NCI-H510A (cell line): ENCODE results near the gene C19orf38.
A peak's percentile ranks its signal among the peaks of the same experiment; 100 is the strongest.
"Not testable (repeated sequence)": the region's sequence is repeated elsewhere in the genome, so short reads cannot be mapped to it uniquely, and the experiment has no call there.

Experiments
- DNase-seq: peaks from one replicate; lab custom pipeline; 2025; lab: John Stamatoyannopoulos, UW

The C19orf38 gene

DNA sequence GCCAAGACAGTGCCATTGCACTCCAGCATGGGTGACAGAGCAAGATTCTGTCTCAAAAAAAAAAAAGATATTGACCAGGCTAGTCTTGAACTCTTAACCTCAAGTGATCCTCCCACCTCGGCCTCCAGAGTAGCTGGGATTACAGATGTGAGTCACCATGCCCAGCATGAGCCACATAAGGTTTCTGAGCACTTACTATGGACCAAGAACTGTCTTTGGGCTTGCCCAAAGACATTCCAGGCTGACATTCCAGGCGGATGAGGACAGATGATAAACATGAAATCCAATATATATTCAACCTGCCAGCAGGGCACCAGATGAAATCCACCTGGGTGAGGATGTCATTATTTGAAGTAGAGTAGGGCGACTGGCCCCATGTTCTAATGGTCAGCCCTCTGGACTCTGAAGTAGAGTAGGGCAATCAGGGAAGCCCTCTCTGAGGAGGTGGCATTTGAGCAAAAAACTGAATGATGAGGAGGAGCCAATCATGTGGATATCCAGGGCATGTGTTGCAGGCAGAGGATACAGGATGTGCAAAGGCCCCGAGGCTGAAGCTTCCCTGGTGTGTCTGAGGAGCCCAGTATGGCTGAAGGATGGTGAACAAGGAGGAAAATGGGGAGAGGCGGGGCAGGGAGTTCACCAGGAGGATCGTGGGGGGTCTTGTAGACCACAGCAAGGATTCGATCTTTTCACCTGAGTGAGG, 4.0 kb downstream of the C19orf38 start:
- no peak for DNase-seq

DNA sequence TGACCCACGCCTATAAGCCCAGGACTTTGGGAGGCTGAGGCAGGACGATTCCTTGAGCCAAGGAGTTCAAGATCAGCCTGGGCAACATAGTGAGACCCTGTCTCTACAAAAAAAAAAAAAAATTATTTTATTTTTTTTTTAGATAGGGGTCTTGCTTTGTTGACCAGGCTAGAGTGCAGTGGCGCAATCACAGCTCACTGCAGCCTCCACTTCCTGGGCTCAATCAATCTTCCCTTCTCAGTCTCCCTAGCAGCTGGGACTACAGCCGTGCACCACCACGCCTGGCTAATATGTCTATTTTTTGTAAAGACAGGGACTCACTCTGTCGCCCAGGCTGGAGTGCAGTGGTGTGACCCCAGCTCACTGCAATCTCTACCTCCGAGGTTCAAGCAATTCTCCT, 4.7 kb downstream of the C19orf38 start:
- no peak for DNase-seq

DNA sequence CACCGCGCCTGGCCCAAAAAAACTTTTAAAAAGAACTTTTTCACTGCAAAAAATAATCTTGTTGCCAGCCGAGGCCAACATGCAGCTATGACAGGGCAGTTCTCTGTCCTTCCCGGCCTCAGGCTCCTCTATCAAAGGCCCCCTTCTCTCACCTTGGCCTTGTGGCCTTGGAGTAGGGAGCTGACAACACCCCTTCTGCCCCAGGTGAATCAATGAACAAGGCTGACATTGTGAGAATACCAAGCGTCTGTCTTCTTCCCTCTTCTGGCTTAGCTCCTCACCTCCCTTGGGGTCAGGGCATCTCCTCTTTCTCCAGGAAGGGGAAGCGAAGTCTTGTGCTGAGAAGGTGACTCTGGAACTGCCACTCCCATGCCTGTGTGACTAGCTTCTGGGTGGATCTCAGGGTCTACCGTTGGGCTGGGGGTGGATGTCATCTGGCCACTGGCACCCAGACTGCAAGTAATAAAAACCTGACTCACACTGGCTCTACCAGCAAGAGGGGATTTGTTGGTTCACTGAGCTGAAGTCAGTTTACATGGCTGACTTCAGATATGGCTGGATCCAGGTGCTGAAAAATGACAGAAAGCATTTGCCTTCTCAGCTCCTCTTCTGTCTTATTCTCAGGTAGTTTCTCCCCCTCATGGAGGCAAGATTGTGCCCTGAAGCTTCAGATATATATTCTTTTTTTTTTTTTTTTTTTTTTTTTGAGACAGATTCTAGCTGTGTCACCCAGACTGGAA, 6.3 kb downstream of the C19orf38 start:
- no peak for DNase-seq

DNA sequence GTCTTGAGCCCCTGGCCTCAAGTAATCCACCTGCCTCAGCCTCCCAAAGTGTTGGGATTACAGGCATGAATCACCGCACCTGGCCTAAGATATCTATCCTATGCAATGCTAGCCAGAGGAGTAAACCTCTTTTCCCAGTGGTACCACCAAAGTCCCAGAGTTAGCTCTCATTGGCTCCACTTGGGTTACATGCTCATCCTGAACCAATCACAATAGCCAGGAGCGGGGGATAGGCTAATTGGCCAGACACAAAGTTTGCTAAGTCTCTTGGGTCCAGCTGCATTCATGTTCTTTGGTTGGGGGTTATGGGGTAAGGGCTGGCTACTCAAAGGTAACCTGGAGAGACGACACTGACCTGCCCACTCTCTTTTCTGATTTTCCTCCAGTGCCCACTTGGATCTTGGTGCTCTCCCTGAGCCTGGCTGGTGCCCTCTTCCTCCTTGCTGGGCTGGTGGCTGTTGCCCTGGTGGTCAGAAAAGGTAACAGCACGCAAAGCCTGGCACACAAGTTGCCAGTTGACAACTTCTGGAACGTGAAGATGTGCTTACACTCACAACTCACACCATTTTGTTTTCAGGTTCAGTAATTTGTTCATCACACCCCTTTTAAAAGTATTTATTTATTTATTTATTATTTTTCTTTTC, 7.8 kb downstream of the C19orf38 start:
- no peak for DNase-seq

DNA sequence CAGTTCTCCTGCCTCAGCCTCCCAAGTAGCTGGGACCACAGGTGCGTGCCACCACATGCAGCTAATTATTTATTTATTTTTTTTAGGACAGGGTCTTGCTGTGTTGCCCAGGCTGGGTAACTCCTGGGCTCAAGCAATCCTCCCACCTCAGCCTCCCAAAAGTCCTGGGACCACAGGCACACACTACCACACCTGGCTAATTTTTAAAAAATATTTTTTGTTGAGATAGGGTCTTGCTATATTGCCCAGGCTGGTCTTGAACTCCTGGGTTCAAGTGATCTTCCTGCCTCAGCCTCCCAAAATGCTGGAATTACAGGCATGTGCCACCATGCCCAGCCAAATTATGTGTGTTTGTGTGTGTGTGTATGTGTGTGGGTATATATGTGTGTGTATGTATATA, 8.7 kb downstream of the C19orf38 start:
- not testable (repeated sequence) for DNase-seq

DNA sequence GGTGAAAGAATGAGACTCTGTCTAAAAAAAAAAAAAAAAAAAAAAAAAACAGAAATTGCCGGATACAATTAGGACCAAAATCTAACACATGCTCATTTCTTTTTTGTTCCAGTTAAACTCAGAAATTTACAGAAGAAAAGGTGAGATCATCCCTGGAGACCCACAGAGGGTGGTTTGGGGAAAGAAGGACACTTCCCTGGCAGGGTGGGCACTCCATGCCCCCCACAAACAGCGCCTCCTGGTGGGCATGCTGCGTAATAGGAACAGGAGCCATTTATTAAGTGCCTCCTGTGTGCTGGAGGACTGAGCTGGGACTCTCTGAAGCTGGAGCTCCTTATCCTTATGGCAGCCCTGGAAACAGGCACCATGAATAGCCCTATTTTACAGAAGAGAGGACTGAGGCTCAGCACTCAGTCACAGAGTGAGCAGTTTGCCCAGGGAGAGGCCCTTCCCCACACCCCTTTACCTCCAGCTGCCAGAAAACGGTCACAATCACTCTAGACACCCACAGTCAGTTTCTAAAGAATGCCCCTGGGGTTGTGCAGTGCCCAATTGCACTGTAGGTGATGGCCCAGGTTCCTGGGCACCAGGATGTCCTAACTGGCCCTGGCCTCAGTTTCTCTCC, 10.1 kb downstream of the C19orf38 start:
- DNase-seq: no peak

DNA sequence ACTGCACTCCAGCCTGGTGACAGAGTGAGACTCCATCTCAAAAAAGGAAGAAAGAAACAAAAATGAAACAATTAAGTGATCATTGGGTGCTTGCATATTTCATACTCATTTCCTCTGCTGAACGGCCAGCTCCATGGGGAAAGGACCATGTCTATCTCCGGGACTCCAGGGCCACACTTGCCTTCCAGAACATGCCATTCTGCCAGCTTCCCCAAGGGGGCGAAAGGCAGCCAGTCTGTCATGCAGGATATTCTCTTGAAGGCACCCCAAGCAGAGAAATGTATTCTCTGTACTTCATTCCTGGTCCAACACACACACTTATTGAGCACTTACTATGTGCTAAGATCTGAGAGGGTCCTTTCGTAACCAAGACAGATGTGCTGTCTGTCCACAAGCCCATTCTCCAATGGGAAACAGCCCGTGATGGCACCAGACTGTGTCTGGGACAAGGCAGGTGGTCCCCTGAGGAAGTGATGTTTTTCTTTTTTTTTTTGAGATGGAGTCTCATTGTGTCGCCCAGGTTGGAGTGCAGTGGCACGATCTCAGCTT, 13.0 kb downstream of the C19orf38 start:
- no peak for DNase-seq

DNA sequence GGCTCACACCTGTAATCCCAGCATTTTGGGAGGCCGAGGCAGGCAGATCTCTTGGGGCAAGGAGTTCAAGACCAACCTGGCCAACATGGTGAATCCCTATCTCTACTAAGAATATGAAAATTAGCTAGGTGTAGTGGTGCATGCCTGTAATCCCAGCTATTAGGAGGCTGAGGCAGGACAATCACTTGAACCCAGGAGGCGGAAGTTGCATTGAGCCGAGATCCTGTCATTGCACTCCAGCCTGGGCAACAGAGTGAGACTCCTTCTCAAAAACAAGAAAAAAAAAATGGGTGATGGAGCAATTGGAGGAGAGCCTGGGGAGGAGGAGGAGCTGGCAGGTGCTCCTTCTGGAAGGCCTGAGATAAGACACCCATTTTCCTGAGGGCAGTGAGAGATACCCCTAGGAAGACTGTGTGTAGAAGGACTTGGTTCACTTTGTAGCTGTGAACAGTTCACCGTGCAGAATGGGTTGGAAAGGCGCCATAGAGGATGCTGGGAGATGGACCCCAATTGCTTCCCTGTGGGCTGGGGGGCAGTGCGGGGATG, 14.4 kb downstream of the C19orf38 start:
- no peak for DNase-seq

DNA sequence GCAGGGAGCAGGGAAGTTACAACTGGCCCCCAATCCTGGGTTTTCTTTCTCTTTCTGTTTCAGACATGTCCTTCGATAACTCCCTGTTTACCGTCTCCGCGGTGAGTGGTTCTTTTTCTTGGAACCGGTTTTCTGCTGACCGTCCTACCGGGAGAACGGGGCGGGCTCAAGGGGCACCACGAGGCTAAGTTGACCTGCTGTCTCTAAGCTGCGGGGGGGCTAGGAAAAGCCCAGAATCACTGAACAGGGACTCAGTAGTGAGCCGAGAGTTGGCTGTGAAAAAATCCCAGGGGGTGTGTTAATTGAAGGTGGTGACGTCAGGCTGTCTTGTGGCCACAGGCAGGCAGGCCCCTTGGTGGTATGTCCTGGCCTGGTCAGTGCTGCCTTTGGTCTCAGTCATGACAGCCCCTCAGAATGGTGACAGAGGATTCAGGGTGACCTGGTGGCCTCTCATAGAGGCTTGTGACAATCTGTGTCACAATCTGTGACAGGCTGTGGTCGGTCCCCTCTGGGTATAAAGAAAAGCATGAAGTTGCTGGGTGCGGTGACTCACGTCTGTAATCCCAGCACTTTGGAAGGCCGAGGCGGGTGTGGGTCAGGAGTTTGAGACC, 15.0 kb downstream of the C19orf38 start:
- DNase-seq: no peak

DNA sequence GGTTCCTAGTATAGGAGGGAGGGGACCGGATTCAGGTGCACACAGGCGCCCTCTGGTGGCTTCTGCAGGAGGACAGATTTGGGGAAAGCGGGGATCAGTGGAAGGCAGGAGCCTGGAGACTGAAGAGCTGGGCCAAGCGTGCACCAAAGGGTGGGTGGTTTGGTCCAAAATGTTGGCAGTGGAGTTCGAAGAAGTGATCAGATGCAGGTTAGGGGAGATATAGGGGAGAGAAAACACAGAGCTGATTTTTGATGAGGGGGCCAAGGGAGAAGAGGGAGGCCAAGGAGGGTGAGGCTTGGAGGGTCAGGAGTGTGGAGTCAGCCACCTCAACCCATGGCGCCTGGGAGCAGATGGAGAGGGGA, 16.3 kb downstream of the C19orf38 start:
- peak; percentile 48 for DNase-seq

DNA sequence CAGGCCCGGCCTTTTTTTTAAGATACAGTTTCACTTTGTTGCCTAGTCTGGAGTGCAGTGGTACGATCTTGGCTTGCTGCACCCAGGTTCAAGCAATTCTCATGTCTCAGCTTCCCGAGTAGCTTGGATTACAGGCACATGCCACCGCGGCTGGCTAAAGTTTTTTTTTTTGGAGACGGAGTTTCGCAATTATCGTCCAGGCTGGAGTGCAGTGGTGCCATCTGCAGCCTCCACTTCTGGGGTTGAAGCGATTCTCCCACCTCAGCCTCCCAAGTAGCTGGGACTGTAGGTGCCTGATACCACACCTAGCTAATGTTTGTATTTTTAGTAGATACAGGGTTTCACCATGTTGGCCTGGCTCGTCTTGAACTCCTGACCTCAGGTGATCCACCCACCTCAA, 18.3 kb downstream of the C19orf38 start:
- DNase-seq: no peak

DNA sequence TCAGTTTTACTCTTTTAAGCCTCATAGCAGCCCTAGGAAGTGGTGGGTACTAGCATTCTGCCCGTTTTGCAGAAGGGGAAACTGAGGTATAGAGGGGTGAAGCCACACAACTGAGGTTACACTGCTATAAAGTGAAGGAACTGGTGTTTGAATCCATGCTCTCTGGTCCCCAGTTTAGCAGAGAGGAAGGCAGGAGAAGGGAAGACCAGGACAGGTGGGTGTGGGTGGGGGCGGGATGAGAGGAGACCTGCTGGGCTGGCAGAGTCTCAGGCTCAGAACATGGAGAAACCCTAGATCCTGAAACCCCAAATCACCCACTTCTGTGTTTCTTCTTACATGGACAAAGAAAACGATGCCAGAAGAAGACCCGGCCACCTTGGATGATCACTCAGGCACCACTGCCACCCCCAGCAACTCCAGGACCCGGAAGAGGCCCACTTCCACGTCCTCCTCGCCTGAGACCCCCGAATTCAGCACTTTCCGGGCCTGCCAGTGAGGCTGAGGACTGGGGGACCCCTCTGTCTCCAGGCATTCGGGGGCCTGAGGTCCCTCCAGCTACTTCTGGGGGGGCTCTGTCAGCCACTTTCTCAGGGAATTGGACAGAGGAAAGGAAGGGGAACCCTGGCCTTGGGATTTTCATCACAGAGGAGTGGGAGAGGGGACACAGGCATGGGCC, 20.8 kb downstream of the C19orf38 start:
- DNase-seq: no peak

DNA sequence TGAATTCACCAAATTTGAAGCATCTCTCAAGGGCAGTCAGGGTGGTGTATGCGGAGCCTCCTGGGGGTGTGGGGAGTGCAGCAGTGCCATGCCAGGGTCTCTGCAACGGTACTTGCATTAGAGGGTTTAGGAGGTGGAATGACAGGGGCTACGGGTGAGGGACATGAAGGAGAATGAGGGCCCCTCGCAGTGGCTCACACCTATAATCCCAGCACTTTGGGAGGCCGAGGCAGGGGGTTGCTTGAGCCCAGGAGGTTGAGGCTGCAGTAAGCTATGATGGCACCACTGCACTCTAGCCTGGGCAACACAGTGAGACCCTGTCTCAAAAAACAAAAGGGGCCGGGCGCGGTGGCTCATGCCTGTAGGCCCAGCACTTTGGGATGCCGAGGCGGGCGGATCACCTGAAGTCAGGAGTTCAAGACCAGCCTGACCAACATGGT, 21.7 kb downstream of the C19orf38 start:
- DNase-seq: not testable (repeated sequence)

DNA sequence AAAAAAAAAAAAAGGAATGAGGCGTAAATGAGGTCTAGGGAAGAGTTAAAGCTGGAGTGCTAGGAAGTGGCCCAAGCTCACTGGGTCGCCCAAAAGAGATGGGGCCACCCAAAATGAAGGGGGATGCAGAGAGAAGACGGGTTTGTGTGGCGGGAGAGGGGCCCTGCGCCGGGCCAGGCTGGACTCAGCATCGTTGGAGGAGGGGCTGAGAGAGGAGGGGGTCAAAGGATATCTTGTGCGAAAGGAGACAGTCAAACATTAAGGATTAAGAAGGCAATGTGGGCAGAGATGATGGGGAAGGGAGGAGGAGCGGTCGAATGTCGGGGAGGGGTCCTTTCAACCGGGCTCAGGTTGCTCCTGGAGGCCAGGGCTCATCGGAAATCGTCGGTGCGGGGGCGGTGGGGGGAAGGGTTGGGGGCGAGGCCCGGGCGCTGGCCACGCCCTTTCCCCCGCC, 22.3 kb downstream of the C19orf38 start:
- DNase-seq: no peak

DNA sequence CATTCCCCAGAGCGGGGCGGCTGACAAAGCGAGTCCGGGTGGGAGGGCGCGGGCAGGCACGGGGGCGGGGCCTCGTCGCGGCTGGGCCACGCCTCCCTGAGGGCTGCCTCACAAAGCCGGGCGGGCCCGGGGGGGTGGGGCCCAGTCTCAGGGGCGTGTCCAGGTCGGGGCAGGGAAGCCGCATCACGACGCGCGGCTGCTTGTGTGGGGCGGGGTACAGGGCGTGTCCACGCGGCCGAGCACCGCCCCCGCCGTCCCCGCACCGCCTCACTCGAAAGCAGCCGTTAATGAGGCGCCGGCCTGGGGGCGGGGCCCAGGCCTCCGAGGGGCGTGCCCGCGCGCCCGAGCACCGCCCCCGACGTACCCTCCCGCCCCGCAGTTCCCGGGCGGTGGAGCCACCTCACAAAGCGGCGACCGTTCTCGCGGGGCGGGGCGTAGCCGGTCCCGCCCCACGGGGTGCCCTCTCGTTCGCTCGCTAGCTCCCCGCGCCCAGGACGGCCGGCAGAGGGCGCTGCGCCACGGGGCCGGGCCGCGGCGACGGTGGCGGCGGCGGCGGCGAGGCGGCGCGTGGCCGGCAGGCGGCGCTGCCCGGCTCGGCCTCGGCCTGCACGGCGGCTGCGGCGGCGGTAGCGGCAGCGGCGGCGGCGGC, 22.9 kb downstream of the C19orf38 start, which contains the start of gene CARM1:
Gene CARM1 (plus strand): TSS at position 599 of the 649 bp plus-strand sequence. CDS start 150 bp downstream, outside the sequence.
- DNase-seq: peak; percentile 89

DNA sequence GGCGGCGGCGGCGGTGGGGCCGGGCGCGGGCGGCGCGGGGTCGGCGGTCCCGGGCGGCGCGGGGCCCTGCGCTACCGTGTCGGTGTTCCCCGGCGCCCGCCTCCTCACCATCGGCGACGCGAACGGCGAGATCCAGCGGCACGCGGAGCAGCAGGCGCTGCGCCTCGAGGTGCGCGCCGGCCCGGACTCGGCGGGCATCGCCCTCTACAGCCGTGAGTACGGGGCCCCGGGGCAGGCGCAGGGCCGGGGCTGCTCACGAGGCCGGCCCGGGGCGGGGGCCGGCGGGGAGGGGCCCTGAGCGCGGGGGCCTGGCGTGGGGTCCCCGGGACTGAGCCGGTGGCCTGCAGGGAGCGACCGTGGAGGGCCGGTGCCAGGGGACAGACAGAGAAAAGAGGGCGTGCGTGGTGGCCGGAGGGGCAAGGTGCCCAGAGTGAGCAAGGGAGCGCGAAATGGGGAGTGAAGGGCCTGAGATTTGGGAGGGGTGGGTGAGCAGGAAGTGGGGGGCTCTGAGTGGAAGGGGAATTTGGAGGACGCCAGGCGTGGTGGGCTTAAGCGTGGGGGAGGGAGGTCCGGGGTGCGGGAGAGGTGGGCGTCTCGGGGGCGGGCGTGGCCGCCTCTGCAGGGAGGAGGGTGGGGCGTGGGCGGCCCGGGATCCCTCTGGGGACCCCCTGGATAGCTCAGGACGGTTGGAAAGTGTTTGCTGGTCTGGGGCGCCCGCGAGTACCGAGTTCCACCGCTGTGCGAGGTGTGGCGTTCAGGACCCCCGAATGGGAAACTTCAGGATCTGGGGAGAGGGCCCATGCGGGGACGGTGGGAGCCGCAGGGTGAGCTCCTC, 23.7 kb downstream of the C19orf38 start:
- DNase-seq: no peak

DNA sequence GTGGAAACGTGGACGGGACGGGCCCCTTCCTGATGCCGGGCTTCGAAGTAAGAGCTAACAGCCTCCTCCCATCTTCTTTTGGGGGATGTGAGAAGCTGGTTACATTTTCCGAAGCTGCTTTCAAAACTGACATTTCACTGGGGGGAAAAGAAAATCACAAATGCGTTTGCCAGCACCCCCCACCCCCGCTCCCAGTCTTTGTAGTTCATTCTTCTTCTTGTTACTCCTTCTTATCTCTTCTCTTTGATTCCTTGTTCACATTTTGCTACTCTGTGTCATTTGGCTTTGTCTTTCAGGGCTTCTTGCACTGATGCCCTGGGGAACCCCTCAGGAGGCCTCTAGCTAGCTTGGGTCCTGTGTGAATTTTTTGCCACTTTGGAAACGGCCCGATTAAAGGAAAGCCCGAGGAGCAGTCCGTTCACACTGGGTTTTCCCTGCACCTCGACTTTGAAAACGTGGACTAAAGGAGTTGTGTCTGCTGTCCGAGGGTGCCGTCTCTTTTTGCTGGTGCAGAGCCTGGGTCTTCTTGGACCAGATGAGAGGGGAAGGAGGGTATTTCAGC, 24.4 kb downstream of the C19orf38 start:
- no peak for DNase-seq

DNA sequence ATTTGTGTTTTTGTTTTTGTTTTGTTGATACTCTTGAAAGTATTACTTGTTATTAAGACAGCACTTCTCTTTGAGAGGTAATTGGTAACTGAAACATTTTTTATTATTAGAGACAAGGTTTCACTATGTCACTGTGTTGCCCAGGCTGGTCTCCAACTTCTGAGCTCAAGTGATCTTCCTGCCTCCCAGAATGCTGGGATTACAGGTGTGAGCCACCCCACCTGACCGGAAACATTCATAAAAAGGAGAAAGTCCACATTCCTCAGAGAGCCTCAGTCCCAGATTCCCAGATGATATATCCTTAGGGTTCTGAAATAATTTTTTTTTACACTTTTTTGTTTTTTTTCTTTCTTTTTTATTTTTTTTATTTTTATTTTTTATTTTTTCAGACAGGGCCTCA, 25.8 kb downstream of the C19orf38 start:
- DNase-seq: no peak
